PC-3 (cell line): ENCODE data around the gene OR52B6.

Source experiments
- CTCF ChIP-seq: fragments of 300-600 bp; sonication (generic); conservative IDR thresholded peaks from 2 replicates; pipeline ENCODE4 v1.5.1; 2017; ENCODE audit warnings: antibody characterized with exemption, low read depth, mild to moderate bottlenecking, low read length
- EZH2 ChIP-seq: fragments of 300-600 bp; sonication (generic); IDR thresholded peaks from one replicate; pipeline ENCODE4 v1.6.1; 2017; ENCODE audit warnings: antibody characterized with exemption, mild to moderate bottlenecking, low read length; ENCODE audit not compliant: unreplicated experiment
- EZH2phosphoT487 ChIP-seq: fragments of 300-600 bp; sonication (generic); IDR thresholded peaks from 2 replicates; pipeline ENCODE4 v1.6.1; 2018; ENCODE audit warnings: mild to moderate bottlenecking, antibody characterized with exemption, low read length, borderline replicate concordance

GRCh38 chr11:5631417-5631816, 50.7 kb downstream of the OR52B6 start:
- no peak for TF ChIP-seq EZH2
- no peak for TF ChIP-seq CTCF
- no peak for TF ChIP-seq EZH2phosphoT487
